ENCODE results near the gene C1orf74. TPM values are rescaled to one million over a fixed set of nuclear protein-coding genes. Genes with fewer than 3 reads are reported as not detected.

C1orf74 gene
- total RNA-seq, 5 donors from 2014 or later (not counting 1 experiment from before 2014, with no cell fraction given): 0.58 to 1.3 (median 1.2) TPM

- no peaks in the 10 kb centered on the region for H3K9me3 ChIP-seq
- no peaks in the 10 kb centered on the region for H3K27me3 Mint-ChIP-seq
- H3K27ac Mint-ChIP-seq: no peak overlapping the region
- H3K4me1 Mint-ChIP-seq: peaks cover 20 to 27% (median 22%) of the 10 kb centered on the region in 3 donors
- peak in 1 of 35 experiments; percentile 14 for DNase-seq
- POLR2A ChIA-PET: interaction anchor here (0.8 to 1.6 kb wide), 2 partner anchors 11 to 56 kb away, joined by 4 read pairs; no protein-coding TSS in a partner anchor
- no peak for ATAC-seq (replicated peaks in 1 of 4)
- H3K27ac ChIP-seq (ENCODE audit: low read length): peak overlapping the region; percentile 15
- peaks cover 48% of the 10 kb centered on the region for H3K36me3 Mint-ChIP-seq
- peaks cover 38 to 41% of the 10 kb centered on the region in 2 experiments for H3K4me1 ChIP-seq (ENCODE audit: control insufficient read depth in 1 of 2, extremely low read depth in 1 of 2, insufficient read depth in 2 of 2, low read length in 2 of 2)
- no peaks in the 10 kb centered on the region for H3K27me3 ChIP-seq (replicated peaks in 1 of 2; ENCODE audit: control insufficient read depth in 2 of 2, extremely low read depth in 1 of 2, insufficient read depth in 2 of 2, low read length in 1 of 2)
- peak overlapping the region; percentile 83 to 95 for H3K4me3 ChIP-seq (ENCODE audit: control insufficient read depth in 1 of 2, extremely low read depth in 1 of 2, low read length in 1 of 2)
- H3K4me3 Mint-ChIP-seq: no peak overlapping the region
- H3K9me3 Mint-ChIP-seq: no peaks in the 10 kb centered on the region
- 33% methylated on average over 5 of the region's 6 CpGs for WGBS (ENCODE audit: insufficient coverage)
- H3K36me3 ChIP-seq (ENCODE audit: control insufficient read depth in 2 of 2, extremely low read depth in 1 of 2, insufficient read depth in 1 of 2, low read length in 1 of 2): peaks cover 4 to 55% of the 10 kb centered on the region in 2 donors
- CTCF ChIA-PET: interaction anchor here (0.6 to 1.7 kb wide), 3 partner anchors 12 to 24 kb away, joined by 3 to 4 read pairs (median 4); partner anchors contain the start of gene C1orf74 (in 1 of the 2)
Measured at GRCh38 chr1:209772126-209772525, 12.2 kb downstream of the C1orf74 start.

DNA sequence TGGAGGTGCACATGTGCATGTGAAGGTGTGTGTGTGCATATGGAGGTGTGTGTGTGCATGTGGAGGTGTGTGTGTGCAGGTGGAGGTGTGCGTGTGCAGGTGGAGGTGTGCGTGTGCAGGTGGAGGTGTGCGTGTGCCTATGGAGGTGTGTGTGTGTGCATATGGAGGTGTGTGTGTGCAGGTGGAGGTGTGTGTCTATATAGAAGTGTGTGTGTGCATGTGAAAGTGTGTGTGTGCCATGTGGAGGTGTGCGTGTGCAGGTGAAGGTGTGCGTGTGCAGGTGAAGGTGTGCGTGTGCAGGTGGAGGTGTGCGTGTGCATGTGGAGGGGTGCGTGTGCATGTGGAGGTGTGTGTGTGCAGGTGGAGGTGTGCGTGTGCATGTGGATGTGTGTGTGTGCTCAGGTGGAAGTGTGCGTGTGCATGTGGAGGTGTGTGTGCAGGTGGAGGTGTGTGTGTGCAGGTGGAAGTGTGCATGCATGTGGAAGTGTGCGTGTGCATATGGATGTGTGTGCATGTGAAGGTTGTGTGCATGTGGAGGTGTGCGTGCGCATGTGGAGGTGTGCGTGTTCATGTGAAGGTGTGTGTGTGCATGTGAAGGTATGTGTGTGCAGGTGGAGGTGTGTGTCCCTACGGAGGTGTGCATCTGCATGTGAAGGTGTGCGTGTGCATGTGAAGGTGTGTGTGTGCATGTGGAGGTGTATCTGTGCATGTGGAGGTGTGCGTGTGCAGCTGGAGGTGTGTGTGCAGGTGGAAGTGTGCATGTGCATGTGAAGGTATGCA, 13.5 kb downstream of the C1orf74 start:
- H3K27me3 ChIP-seq (replicated peaks in 1 of 2; ENCODE audit: control insufficient read depth in 2 of 2, extremely low read depth in 1 of 2, insufficient read depth in 2 of 2, low read length in 1 of 2): no peaks in the 10 kb centered on the region
- peaks cover 50% of the 10 kb centered on the region for H3K36me3 Mint-ChIP-seq
- no peak overlapping the region for H3K27ac ChIP-seq (ENCODE audit: low read length)
- H3K4me3 ChIP-seq (ENCODE audit: control insufficient read depth in 1 of 2, extremely low read depth in 1 of 2, low read length in 1 of 2): peak overlapping the region; percentile 83 to 95
- peaks cover 50 to 52% of the 10 kb centered on the region in 2 experiments for H3K4me1 ChIP-seq (ENCODE audit: control insufficient read depth in 1 of 2, extremely low read depth in 1 of 2, insufficient read depth in 2 of 2, low read length in 2 of 2)
- H3K27ac Mint-ChIP-seq: no peak overlapping the region
- peaks cover 3 to 51% of the 10 kb centered on the region in 2 donors for H3K36me3 ChIP-seq (ENCODE audit: control insufficient read depth in 2 of 2, extremely low read depth in 1 of 2, insufficient read depth in 1 of 2, low read length in 1 of 2)
- 88% methylated on average over 15 of the region's 17 CpGs for WGBS (ENCODE audit: insufficient coverage)
- ChIA-PET POLR2A (interaction anchor here in 1 of 2 donors (1.0 kb wide), 1 partner anchor 7 kb away, joined by 3 read pairs; no protein-coding TSS in a partner anchor), CTCF (interaction anchor here (2.1 to 3.4 kb wide), 2 partner anchors 14 to 22 kb away, joined by 6 to 34 read pairs; partner anchors contain the start of gene TRAF3IP3 (in 1 of the 2))
- no peak for ATAC-seq (replicated peaks in 1 of 4)
- peaks cover 28 to 35% (median 33%) of the 10 kb centered on the region in 3 donors for H3K4me1 Mint-ChIP-seq
- no peak overlapping the region for H3K4me3 Mint-ChIP-seq
- no peaks in the 10 kb centered on the region for H3K9me3 ChIP-seq
- no peaks in the 10 kb centered on the region for H3K27me3 Mint-ChIP-seq
- H3K9me3 Mint-ChIP-seq: no peaks in the 10 kb centered on the region
- DNase-seq: no peak

DNA sequence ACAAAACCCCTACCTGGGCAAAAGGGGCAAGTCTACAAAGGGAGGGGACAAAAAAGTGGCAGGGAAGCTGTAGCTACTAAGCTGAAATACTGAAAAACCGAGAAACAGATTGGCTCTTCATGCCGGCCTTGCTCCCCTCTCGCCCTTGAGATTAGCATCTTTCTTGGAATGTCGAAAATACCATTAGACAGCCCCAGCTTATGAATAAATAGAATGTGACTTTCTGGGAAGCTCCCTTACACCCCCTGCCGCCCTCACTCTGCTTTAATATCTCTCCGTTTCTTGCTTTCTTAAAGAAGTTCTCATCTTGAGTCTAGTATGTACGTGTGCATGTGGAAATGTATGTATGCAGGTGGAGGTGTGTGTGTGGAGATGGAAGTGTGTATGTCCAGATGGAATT, 14.4 kb downstream of the C1orf74 start:
- Histone ChIP-seq H3K36me3 (ENCODE audit: control insufficient read depth in 2 of 2, extremely low read depth in 1 of 2, insufficient read depth in 1 of 2, low read length in 1 of 2) (peaks cover 5 to 48% of the 10 kb centered on the region in 2 donors), H3K9me3 (no peaks in the 10 kb centered on the region), H3K27me3 (replicated peaks in 1 of 2; ENCODE audit: control insufficient read depth in 2 of 2, extremely low read depth in 1 of 2, insufficient read depth in 2 of 2, low read length in 1 of 2) (no peaks in the 10 kb centered on the region), H3K27ac (ENCODE audit: low read length) (peak overlapping the region; percentile 77), H3K4me1 (ENCODE audit: control insufficient read depth in 1 of 2, extremely low read depth in 1 of 2, insufficient read depth in 2 of 2, low read length in 2 of 2) (peaks cover 54 to 57% of the 10 kb centered on the region in 2 experiments), H3K4me3 (ENCODE audit: control insufficient read depth in 1 of 2, extremely low read depth in 1 of 2, low read length in 1 of 2) (peak overlapping the region; percentile 83 to 95)
- peaks cover 33 to 42% (median 40%) of the 10 kb centered on the region in 3 donors for H3K4me1 Mint-ChIP-seq
- no peaks in the 10 kb centered on the region for H3K9me3 Mint-ChIP-seq
- 0% methylated on average over 2 of the region's 7 CpGs for WGBS (ENCODE audit: insufficient coverage)
- H3K36me3 Mint-ChIP-seq: peaks cover 48% of the 10 kb centered on the region
- POLR2A ChIA-PET: interaction anchor here (0.7 to 1.1 kb wide), 3 partner anchors 8 to 17 kb away, joined by 3 to 4 read pairs (median 3); no protein-coding TSS in a partner anchor
- H3K27me3 Mint-ChIP-seq: no peaks in the 10 kb centered on the region
- DNase-seq (peak in 3 of 35 experiments; percentile 12 to 37 (median 22)), ATAC-seq (replicated peaks in 1 of 4) (no peak)
- H3K27ac Mint-ChIP-seq: no peak overlapping the region
- CTCF ChIA-PET: interaction anchor here (0.5 to 4.5 kb wide), 11 partner anchors 9 to 1490 kb away, joined by 3 to 41 read pairs (median 6); partner anchors contain the start of genes TRAF3IP3 (in 2 of the 2) and UTP25 (in 1 of the 2)
- no peak overlapping the region for H3K4me3 Mint-ChIP-seq

DNA sequence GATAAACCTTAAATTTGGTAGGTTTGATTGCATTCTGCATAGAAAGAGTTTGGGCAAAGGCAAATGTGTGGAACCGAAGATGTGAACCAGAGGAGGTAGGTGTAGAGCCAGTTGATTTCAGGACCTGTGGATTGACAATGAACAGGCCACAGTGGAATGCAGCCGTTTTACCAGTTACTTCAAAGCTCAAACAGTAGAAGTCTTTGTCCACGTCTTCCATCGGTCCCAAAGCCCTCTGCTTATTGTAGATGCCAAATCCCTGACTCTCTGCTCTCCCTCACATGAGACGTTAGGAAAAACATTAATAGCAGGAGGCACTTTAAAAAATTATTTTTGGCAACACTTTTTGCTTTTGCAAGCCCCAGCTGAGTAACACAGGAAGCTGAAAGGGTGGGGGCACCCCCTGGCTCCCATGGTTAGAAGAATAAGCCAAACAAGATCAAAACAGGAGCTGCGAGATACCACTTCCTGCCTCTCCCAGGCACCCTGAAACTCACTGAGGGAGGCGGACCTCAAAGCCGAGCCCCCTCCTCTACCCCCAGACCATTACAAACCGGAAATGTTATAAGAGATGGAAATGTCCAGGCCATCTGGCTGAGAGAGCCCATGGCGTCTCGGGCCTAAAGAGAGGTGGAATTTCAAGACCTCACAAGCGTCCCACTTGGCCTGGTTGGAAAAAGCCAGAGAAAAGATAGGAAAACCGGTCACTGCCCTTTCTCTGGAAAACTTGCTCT, 15.0 kb downstream of the C1orf74 start:
- no peak overlapping the region for H3K4me3 Mint-ChIP-seq
- Histone ChIP-seq H3K4me3 (ENCODE audit: control insufficient read depth in 1 of 2, extremely low read depth in 1 of 2, low read length in 1 of 2) (peak overlapping the region; percentile 83 to 95), H3K27ac (ENCODE audit: low read length) (peak overlapping the region; percentile 77), H3K27me3 (replicated peaks in 1 of 2; ENCODE audit: control insufficient read depth in 2 of 2, extremely low read depth in 1 of 2, insufficient read depth in 2 of 2, low read length in 1 of 2) (no peaks in the 10 kb centered on the region), H3K4me1 (ENCODE audit: control insufficient read depth in 1 of 2, extremely low read depth in 1 of 2, insufficient read depth in 2 of 2, low read length in 2 of 2) (peaks cover 59 to 60% of the 10 kb centered on the region in 2 experiments), H3K9me3 (no peaks in the 10 kb centered on the region), H3K36me3 (ENCODE audit: control insufficient read depth in 2 of 2, extremely low read depth in 1 of 2, insufficient read depth in 1 of 2, low read length in 1 of 2) (peaks cover 5 to 47% of the 10 kb centered on the region in 2 donors)
- DNase-seq (peak; percentile 55 to 85 (median 72)), ATAC-seq (replicated peaks in 1 of 4) (peak; percentile 75 to 79 (median 78))
- ChIA-PET POLR2A (interaction anchor here (0.7 to 1.8 kb wide), 6 partner anchors 9 to 16 kb away, joined by 3 to 8 read pairs (median 5); partner anchors contain the start of genes C1orf74 (in 1 of the 2) and TRAF3IP3 (in 1 of the 2)), CTCF (interaction anchor here (0.5 to 4.5 kb wide), 17 partner anchors 8 to 1491 kb away, joined by 3 to 41 read pairs (median 6); partner anchors contain the start of genes TRAF3IP3 (in 2 of the 2), C1orf74 (in 1 of the 2) and UTP25 (in 1 of the 2))
- 0% methylated on average over 6 of the region's 13 CpGs for WGBS (ENCODE audit: insufficient coverage)
- peaks cover 44% of the 10 kb centered on the region for H3K36me3 Mint-ChIP-seq
- H3K9me3 Mint-ChIP-seq: no peaks in the 10 kb centered on the region
- H3K4me1 Mint-ChIP-seq: peaks cover 35 to 46% (median 42%) of the 10 kb centered on the region in 3 donors
- H3K27ac Mint-ChIP-seq: no peak overlapping the region
- no peaks in the 10 kb centered on the region for H3K27me3 Mint-ChIP-seq

DNA sequence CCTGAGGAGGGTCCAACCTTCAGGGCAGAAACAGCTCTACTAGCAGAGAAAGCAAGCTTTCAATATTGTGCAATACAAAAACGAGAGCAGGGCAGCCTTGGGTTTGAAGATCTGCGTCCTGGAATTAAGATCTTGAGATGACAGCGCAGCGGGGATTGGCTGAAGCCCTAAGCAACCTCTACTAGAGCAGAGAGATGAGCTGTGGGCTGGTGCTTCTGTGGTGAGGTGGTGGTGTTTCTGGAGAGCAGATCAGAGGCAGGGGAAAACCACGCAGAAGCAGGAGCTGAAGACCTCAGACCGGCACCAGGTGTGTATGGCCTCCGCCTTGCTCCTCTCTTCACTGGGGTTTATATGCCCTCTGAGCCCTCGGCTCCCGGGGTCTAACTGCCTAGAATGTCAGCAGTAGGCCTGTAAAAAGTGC, 16.0 kb downstream of the C1orf74 start:
- ATAC-seq (replicated peaks in 1 of 4) (peak; percentile 77 to 86 (median 81)), DNase-seq (peak; percentile 63 to 91 (median 73))
- WGBS (ENCODE audit: insufficient coverage): 0% methylated on average over 9 of the region's 9 CpGs
- Mint-ChIP-seq H3K9me3 (no peaks in the 10 kb centered on the region), H3K27me3 (no peaks in the 10 kb centered on the region), H3K36me3 (peaks cover 48% of the 10 kb centered on the region), H3K4me1 (peaks cover 43 to 54% (median 50%) of the 10 kb centered on the region in 3 donors), H3K4me3 (no peak overlapping the region), H3K27ac (no peak overlapping the region)
- Histone ChIP-seq H3K27me3 (replicated peaks in 1 of 2; ENCODE audit: control insufficient read depth in 2 of 2, extremely low read depth in 1 of 2, insufficient read depth in 2 of 2, low read length in 1 of 2) (no peaks in the 10 kb centered on the region), H3K4me3 (ENCODE audit: control insufficient read depth in 1 of 2, extremely low read depth in 1 of 2, low read length in 1 of 2) (peak overlapping the region; percentile 83 to 95), H3K36me3 (ENCODE audit: control insufficient read depth in 2 of 2, extremely low read depth in 1 of 2, insufficient read depth in 1 of 2, low read length in 1 of 2) (peaks cover 5 to 47% of the 10 kb centered on the region in 2 donors), H3K4me1 (ENCODE audit: control insufficient read depth in 1 of 2, extremely low read depth in 1 of 2, insufficient read depth in 2 of 2, low read length in 2 of 2) (peaks cover 56 to 64% of the 10 kb centered on the region in 2 experiments), H3K27ac (ENCODE audit: low read length) (peak overlapping the region; percentile 77), H3K9me3 (no peaks in the 10 kb centered on the region)
- CTCF ChIA-PET: interaction anchor here (0.5 to 4.5 kb wide), 16 partner anchors 9 to 1550 kb away, joined by 3 to 41 read pairs (median 6); partner anchors contain the start of genes TRAF3IP3 (in 2 of the 2), UTP25 (in 2 of the 2) and C1orf74 (in 1 of the 2)
- POLR2A ChIA-PET: interaction anchor here (0.8 to 1.8 kb wide), 9 partner anchors 12 to 62 kb away, joined by 3 to 8 read pairs (median 5); partner anchors contain the start of genes C1orf74 (in 2 of the 2) and TRAF3IP3 (in 2 of the 2)

All from T-cell (primary cell).